Vagina (tissue), 2 donors: Measurements from ENCODE around the gene COL8A2. TPM values are rescaled to one million over a fixed set of nuclear protein-coding genes. Genes with fewer than 3 reads are reported as not detected.

Source experiments
- DNase-seq, 2 donors: peaks; one replicate each; pipeline ENCODE4 v3.0.0-alpha.2; 2017; ENCODE audit errors: extremely low spot score in 2 of 2
- H3K27ac ChIP-seq: fragments of 200-600 bp; sonication (generic); one replicate; pipeline ENCODE4 v1.5.1; 2019
- H3K27me3 ChIP-seq: fragments of 200-600 bp; sonication (generic); one replicate; pipeline ENCODE4 v1.5.1; 2019
- H3K36me3 ChIP-seq, 2 donors: fragments of 200-600 bp; sonication (generic); one replicate each; pipeline ENCODE4 v1.5.1; 2017 to 2019
- H3K4me1 ChIP-seq: fragments of 200-600 bp; sonication (generic); one replicate; pipeline ENCODE4 v1.5.1; 2019
- H3K4me3 ChIP-seq, 2 donors: fragments of 200-600 bp; sonication (generic); 1 replicate in 1 of 2; 2 replicates in 1 of 2; pipeline ENCODE4 v1.5.1; 2016 to 2019
- H3K9me3 ChIP-seq: fragments of 200-600 bp; sonication (generic); one replicate; pipeline ENCODE4 v1.5.1; 2019
- CTCF ChIP-seq, 3 experiments: fragments of 450-650 bp in 2 of 3; fragments of 200-600 bp in 1 of 3; sonication (generic) in 1 of 3; IDR thresholded peaks; one replicate each; pipeline ENCODE4 v1.5.1; 2017 to 2019; ENCODE audit warnings: antibody characterized with exemption in 3 of 3, mild to moderate bottlenecking in 2 of 3, moderate library complexity in 2 of 3
- POLR2A ChIP-seq, 2 donors: fragments of 450-650 bp; IDR thresholded peaks; one replicate each; pipeline ENCODE4 v1.6.1; 2017; ENCODE audit warnings: antibody characterized with exemption in 2 of 2, mild to moderate bottlenecking in 2 of 2, moderate library complexity in 2 of 2
- POLR2AphosphoS5 ChIP-seq, 2 donors: sonication (generic); formaldehyde crosslinking; IDR thresholded peaks; one replicate each; pipeline ENCODE4 v1.9.0; 2017; ENCODE audit warnings: antibody characterized with exemption in 2 of 2, mild to moderate bottlenecking in 2 of 2, low read depth in 1 of 2; ENCODE audit not compliant: insufficient read depth in 1 of 2
- intact Hi-C: fragments of 100-400 bp; cut with DNase I; formaldehyde crosslinking; loops from one replicate; pipeline ENCODE4 v1.15.1; 2023
- total RNA-seq: library from RNA; depleted of rRNA; stranded (reverse); fragments of >200 nt; gene quantifications from one replicate; pipeline ENCODE4 v1.2.3, GENCODE V29; 2016

Gene COL8A2
- total RNA-seq, 1 donor from 2014 or later = 6.4 TPM

- intact Hi-C loops = no loop called here
- H3K4me1 ChIP-seq = peaks cover 63% of the 10 kb centered on the region
Measured at GRCh38 chr1:36137226-36137625, 12.2 kb upstream of the COL8A2 start.

GRCh38 chr1:36136535-36136934 is 11.5 kb upstream of the COL8A2 start:
- no peaks in the 10 kb centered on the region for H3K9me3 ChIP-seq
- H3K36me3 ChIP-seq = peaks cover 0 to 24% of the 10 kb centered on the region in 2 donors
- peak in 1 of 2 donors; percentile 35 for TF ChIP-seq POLR2AphosphoS5 (IDR thresholded peaks at IDR 0.05; ENCODE audit: insufficient read depth in 1 of 2, low read depth in 1 of 2)
- no peak for TF ChIP-seq CTCF (IDR thresholded peaks at IDR 0.05)
- intact Hi-C loops = no loop called here
- peaks cover 59% of the 10 kb centered on the region for H3K4me1 ChIP-seq
- peak overlapping the region; percentile 82 for H3K27ac ChIP-seq
- DNase-seq = no peak
- no peaks in the 10 kb centered on the region for H3K27me3 ChIP-seq
- no peak overlapping the region for H3K4me3 ChIP-seq

More at GRCh38 chr1:36137226-36137625, 12.2 kb upstream of the COL8A2 start:
- H3K9me3 ChIP-seq = no peaks in the 10 kb centered on the region
- TF ChIP-seq POLR2AphosphoS5 (IDR thresholded peaks at IDR 0.05; ENCODE audit: insufficient read depth in 1 of 2, low read depth in 1 of 2) (no peak), POLR2A (IDR thresholded peaks at IDR 0.05) (no peak), CTCF (IDR thresholded peaks at IDR 0.05) (no peak)
- H3K4me3 ChIP-seq = no peak overlapping the region
- DNase-seq = no peak
- H3K36me3 ChIP-seq = peaks cover 0 to 24% of the 10 kb centered on the region in 2 donors
- H3K27me3 ChIP-seq = no peaks in the 10 kb centered on the region
- H3K27ac ChIP-seq = peak overlapping the region; percentile 82

- H3K27ac ChIP-seq = peak overlapping the region; percentile 82
- TF ChIP-seq CTCF (IDR thresholded peaks at IDR 0.05) = no peak
- no peak for TF ChIP-seq POLR2A (IDR thresholded peaks at IDR 0.05)
- TF ChIP-seq POLR2AphosphoS5 (IDR thresholded peaks at IDR 0.05; ENCODE audit: insufficient read depth in 1 of 2, low read depth in 1 of 2) = no peak
- no peaks in the 10 kb centered on the region for H3K27me3 ChIP-seq
- no peak overlapping the region for H3K4me3 ChIP-seq
- no peak for DNase-seq
- peaks cover 0 to 24% of the 10 kb centered on the region in 2 donors for H3K36me3 ChIP-seq
- no peaks in the 10 kb centered on the region for H3K9me3 ChIP-seq
- intact Hi-C loops = no loop called here
- peaks cover 52% of the 10 kb centered on the region for H3K4me1 ChIP-seq
Measured at GRCh38 chr1:36135796-36136195, 10.8 kb upstream of the COL8A2 start.

GRCh38 chr1:36135330-36135667 is 10.3 kb upstream of the COL8A2 start:
- Histone ChIP-seq H3K4me1 (peaks cover 47% of the 10 kb centered on the region), H3K27ac (peak overlapping the region; percentile 82), H3K9me3 (no peaks in the 10 kb centered on the region), H3K27me3 (no peaks in the 10 kb centered on the region), H3K36me3 (peaks cover 0 to 24% of the 10 kb centered on the region in 2 donors), H3K4me3 (no peak overlapping the region)
- intact Hi-C loops = no loop called here
- DNase-seq = no peak
- TF ChIP-seq POLR2A (IDR thresholded peaks at IDR 0.05) (no peak), POLR2AphosphoS5 (IDR thresholded peaks at IDR 0.05; ENCODE audit: insufficient read depth in 1 of 2, low read depth in 1 of 2) (no peak), CTCF (IDR thresholded peaks at IDR 0.05) (no peak)

- TF ChIP-seq POLR2AphosphoS5 (IDR thresholded peaks at IDR 0.05; ENCODE audit: insufficient read depth in 1 of 2, low read depth in 1 of 2) (no peak), CTCF (IDR thresholded peaks at IDR 0.05) (peak; percentile 65 to 76 (median 69))
- H3K9me3 ChIP-seq = no peaks in the 10 kb centered on the region
- no peak for DNase-seq
- peaks cover 0 to 22% of the 10 kb centered on the region in 2 donors for H3K36me3 ChIP-seq
- H3K4me3 ChIP-seq = no peak overlapping the region
- intact Hi-C loops = loop anchor here (5.0 kb wide), 1 partner anchor 37 kb away; no protein-coding TSS in a partner anchor
- no peaks in the 10 kb centered on the region for H3K27me3 ChIP-seq
- H3K27ac ChIP-seq = peak overlapping the region; percentile 82
- H3K4me1 ChIP-seq = peaks cover 41% of the 10 kb centered on the region
Measured at GRCh38 chr1:36134505-36135329, 9.7 kb upstream of the COL8A2 start.
